ENCODE results near the gene TUBB2A. TPM values are rescaled to one million over a fixed set of nuclear protein-coding genes. Genes with fewer than 3 reads are reported as not detected.

TUBB2A gene
- total RNA-seq, 1 experiment from 2014 or later, result 49.9 TPM

- Histone ChIP-seq H3K9me3 (ENCODE audit: control insufficient read depth in 1 of 2, insufficient read depth in 1 of 2, low read depth in 1 of 2, low read length in 2 of 2) (no peaks in the 10 kb centered on the region), H3K79me2 (ENCODE audit: insufficient read depth, low read length) (peaks cover 7% of the 10 kb centered on the region), H3K36me3 (ENCODE audit: control insufficient read depth in 1 of 2, insufficient read depth in 2 of 2, low read length in 2 of 2) (peaks cover 7 to 9% of the 10 kb centered on the region in 2 experiments; a peak in 3 of 4 replicates), H3K9ac (ENCODE audit: low read length) (no peak overlapping the region), H4K20me1 (ENCODE audit: insufficient read depth) (no peaks in the 10 kb centered on the region), H2AFZ (ENCODE audit: low read depth, low read length, poor library complexity, severe bottlenecking) (no peak overlapping the region), H3K4me2 (ENCODE audit: low read length) (no peak overlapping the region), H3K27me3 (ENCODE audit: insufficient read depth, low read length) (no peaks in the 10 kb centered on the region), H3K4me1 (ENCODE audit: control insufficient read depth in 1 of 2, insufficient read depth in 2 of 2, low read length in 2 of 2) (peaks cover 0 to 7% of the 10 kb centered on the region in 2 experiments; a peak in 1 of 4 replicates), H3K9me2 (ENCODE audit: insufficient read depth) (no peaks in the 10 kb centered on the region), H3K27ac (ENCODE audit: low read depth, low read length) (no peak overlapping the region), H3K4me3 (replicated peaks in 1 of 2; ENCODE audit: low read depth in 1 of 2, low read length in 2 of 2) (no peak overlapping the region)
- BruUV-seq (replicated peaks), result TSS peak; percentile 80
- ChIA-PET CTCF (no interaction called here), RAD21 (ENCODE audit: low non-redundant PET in 1 of 2, low total read pairs in 2 of 2, uncharacterized antibody in 2 of 2, unreplicated experiment in 2 of 2) (no interaction called here), POLR2A (interaction anchor here (1.2 kb wide), 1 partner anchor 10 kb away, joined by 3 read pairs; no protein-coding TSS in a partner anchor)
- DNase-seq (ENCODE audit: low read depth, low spot score) (no peak), ATAC-seq (no peak)
- TF ChIP-seq CEBPB (IDR thresholded peaks at IDR 0.05; ENCODE audit: low read depth) (no peak), EZH2phosphoT487 (IDR thresholded peaks at IDR 0.05; ENCODE audit: borderline replicate concordance) (no peak), CBX3 (IDR thresholded peaks at IDR 0.05; ENCODE audit: low read depth) (no peak), ELF1 (IDR thresholded peaks at IDR 0.05; ENCODE audit: borderline replicate concordance, low read depth) (no peak), EZH2 (IDR thresholded peaks at IDR 0.05) (no peak), JUND (IDR thresholded peaks at IDR 0.05) (no peak), RAD21 (IDR thresholded peaks at IDR 0.05; ENCODE audit: low read depth) (no peak), FOSL1 (IDR thresholded peaks at IDR 0.05; ENCODE audit: low read depth) (no peak), EGR1 (IDR thresholded peaks at IDR 0.05; ENCODE audit: low read depth) (no peak)
- intact Hi-C loops (cut with micrococcal nuclease), result no loop called here
Measured at GRCh38 chr6:3152689-3153088, 4.7 kb downstream of the TUBB2A start.

GRCh38 chr6:3151691-3152090 is 5.7 kb downstream of the TUBB2A start:
- peaks cover 1% of the 10 kb centered on the region; the same call in 1 of the 2 replicates for H3K79me2 ChIP-seq (ENCODE audit: insufficient read depth, low read length)
- no peaks in the 10 kb centered on the region for H3K9me2 ChIP-seq (ENCODE audit: insufficient read depth)
- H3K4me2 ChIP-seq (ENCODE audit: low read length), result no peak overlapping the region
- H3K9me3 ChIP-seq (ENCODE audit: control insufficient read depth in 1 of 2, insufficient read depth in 1 of 2, low read depth in 1 of 2, low read length in 2 of 2), result no peaks in the 10 kb centered on the region
- peaks cover 0 to 5% of the 10 kb centered on the region in 2 experiments; a peak in 1 of 4 replicates for H3K4me1 ChIP-seq (ENCODE audit: control insufficient read depth in 1 of 2, insufficient read depth in 2 of 2, low read length in 2 of 2)
- peaks cover 9 to 11% of the 10 kb centered on the region in 2 experiments; a peak in 3 of 4 replicates for H3K36me3 ChIP-seq (ENCODE audit: control insufficient read depth in 1 of 2, insufficient read depth in 2 of 2, low read length in 2 of 2)
- ChIA-PET CTCF (no interaction called here), RAD21 (ENCODE audit: low non-redundant PET in 1 of 2, low total read pairs in 2 of 2, uncharacterized antibody in 2 of 2, unreplicated experiment in 2 of 2) (no interaction called here), POLR2A (no interaction called here)
- no peaks in the 10 kb centered on the region for H3K27me3 ChIP-seq (ENCODE audit: insufficient read depth, low read length)
- no peak overlapping the region for H3K4me3 ChIP-seq (replicated peaks in 1 of 2; ENCODE audit: low read depth in 1 of 2, low read length in 2 of 2)
- intact Hi-C loops (cut with micrococcal nuclease), result no loop called here
- no peaks in the 10 kb centered on the region for H4K20me1 ChIP-seq (ENCODE audit: insufficient read depth)
- no TSS peak for BruUV-seq (replicated peaks)
- TF ChIP-seq SIN3A (IDR thresholded peaks at IDR 0.05; ENCODE audit: low read depth), result no peak
- H3K27ac ChIP-seq (ENCODE audit: low read depth, low read length), result no peak overlapping the region
- no peak overlapping the region for H3K9ac ChIP-seq (ENCODE audit: low read length)
- no peak for DNase-seq (ENCODE audit: low read depth, low spot score)
- no peak overlapping the region for H2AFZ ChIP-seq (ENCODE audit: low read depth, low read length, poor library complexity, severe bottlenecking)
- no peak for ATAC-seq
